Stimulated activated CD4-positive, alpha-beta T cell treated with anti-CD3 and anti-CD28 coated beads, Interleukin-4, amount 100 ng/mL, for 48 hours (primary cell): ENCODE data around the gene CNTN3.

Experiments
- DNase-seq, 2 donors: peaks; one replicate each; pipeline ENCODE4 v3.0.0-alpha.2; 2020; ENCODE audit warnings: low read depth in 2 of 2

CNTN3 gene

DNA sequence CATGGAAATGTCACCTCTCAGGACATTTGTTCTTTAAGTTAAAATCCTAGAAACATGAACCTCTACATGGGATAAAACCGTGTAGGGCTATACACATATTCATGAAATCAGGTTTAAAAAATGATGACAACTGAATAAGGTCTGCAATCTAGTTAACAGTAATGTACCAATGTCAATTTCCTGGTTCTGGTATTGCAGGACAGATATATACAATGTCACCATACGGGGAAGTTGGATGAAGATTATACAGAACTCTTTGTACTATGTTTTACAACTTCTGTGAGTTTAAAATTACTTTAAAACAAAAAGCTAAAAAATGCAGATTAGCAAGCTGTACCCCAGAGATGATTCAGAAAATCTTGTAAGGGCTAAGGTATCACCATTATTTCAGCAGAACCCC lies 6.7 kb downstream of the CNTN3 start:
- DNase-seq: no peak

- no peak for DNase-seq
Observed at GRCh38 chr3:74606996-74607395, 7.5 kb downstream of the CNTN3 start.

DNA sequence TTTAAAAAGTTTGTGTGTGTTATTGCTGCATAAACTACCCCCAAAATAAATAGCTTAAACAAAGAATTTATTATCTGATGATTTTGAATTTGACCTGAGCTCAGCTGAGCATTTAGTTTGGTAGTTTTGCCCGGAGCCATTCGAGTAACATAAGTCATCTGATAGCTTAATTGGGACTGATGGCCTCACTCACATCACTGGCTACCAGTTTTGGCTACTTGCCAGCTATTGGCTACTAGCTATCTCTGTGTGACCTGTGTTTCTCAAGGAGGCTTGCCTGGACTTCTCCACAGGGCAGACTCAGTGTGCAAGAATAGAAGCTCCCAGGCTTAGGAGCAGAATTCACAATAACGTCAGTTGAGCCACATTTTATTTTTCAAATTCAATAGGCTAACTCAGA lies 9.0 kb downstream of the CNTN3 start:
- no peak for DNase-seq

DNA sequence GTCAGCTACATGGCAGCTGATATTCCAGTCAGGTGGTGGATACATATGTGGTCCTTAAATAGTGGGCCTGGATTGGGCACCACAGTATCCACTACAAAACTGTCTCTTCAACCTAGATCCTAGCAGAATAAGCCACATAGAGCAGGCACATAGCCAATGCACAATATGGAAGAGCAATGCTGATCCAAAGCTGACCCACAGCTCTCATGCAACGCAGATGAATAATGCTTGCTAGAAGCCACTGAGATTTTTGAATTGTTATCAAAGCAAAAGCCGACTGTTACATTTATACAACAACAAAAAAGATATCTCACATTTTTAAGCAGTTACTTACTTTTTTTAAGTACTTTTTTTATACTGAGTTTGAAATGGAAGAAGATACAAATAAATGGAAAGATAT lies 11.2 kb downstream of the CNTN3 start:
- DNase-seq: no peak

- no peak for DNase-seq
Observed at GRCh38 chr3:74602471-74602870, 12.0 kb downstream of the CNTN3 start.

DNA sequence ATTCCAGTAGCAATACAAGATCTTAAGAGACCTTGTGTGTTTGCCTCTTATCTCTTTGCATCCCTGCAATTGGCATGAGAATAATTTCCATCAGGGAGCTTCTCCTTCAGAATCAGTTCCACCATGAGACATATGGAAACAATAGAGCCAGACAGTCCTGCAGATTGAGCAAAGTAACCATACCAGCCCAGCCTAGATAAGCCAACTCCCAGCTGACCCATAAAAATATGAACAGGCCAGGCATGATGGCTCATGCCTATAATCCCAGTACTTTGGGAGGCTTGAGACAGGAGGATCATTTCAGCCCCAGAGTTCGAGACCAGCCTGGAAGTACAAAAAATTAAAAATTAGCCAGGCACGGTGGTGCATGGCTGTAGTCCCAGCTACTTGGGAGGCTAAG lies 12.7 kb downstream of the CNTN3 start:
- no peak for DNase-seq

- DNase-seq: no peak
Observed at GRCh38 chr3:74599564-74599963, 14.9 kb downstream of the CNTN3 start.

- DNase-seq: no peak
Observed at GRCh38 chr3:74593152-74593551, 21.3 kb downstream of the CNTN3 start.

GRCh38 chr3:74592359-74592758 lies 22.1 kb downstream of the CNTN3 start:
- DNase-seq: no peak

DNA sequence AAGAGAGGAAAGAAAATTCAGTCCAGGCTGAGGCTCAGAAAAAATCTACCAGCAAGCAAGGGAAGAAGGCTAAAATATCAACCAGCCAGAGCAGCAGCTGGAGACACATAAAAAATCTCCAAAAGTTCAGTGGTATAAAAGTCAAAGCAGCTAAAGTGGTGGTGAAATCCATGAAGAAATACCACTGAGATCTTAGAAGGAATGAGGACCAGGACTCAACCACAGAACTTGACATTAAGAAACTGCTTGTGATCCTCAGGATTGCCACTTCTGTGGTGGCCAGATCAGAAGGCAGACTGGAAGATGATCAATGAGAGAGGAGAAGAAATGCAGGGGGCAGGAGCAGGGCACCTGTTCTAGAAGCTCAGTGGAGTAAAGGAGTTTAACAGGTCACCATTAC lies 22.5 kb downstream of the CNTN3 start:
- DNase-seq: no peak

- DNase-seq: no peak
Observed at GRCh38 chr3:74591342-74591741, 23.1 kb downstream of the CNTN3 start.

DNA sequence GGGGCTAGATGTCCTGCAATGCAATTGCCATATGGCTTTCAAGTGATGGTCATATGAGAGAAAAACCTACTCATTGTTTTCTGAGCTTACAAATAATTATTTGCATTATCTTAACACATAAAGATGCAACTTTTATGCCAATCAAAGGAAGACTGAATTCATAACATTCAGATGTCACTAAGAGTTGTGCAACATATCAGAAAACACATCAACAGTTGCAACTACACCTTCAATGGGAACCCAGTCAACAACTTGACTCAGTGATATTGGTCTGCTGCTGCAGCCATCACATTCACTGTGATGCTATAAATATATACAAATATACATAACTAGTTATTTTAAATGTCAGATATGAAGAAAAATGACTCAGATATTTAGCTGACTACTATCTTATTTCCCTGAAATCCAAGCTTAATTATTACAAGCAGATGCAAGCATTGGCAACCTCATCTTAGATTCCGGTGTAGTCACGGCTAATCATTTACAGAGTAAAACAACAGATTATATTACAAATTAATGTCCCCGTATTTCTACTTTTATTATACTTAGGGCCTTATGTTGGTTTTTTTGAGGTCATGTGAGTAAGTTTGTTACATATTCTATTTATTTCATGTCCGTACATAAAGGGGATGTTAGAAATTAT lies 23.7 kb downstream of the CNTN3 start:
- DNase-seq: no peak

GRCh38 chr3:74584782-74585181 lies 29.7 kb downstream of the CNTN3 start:
- no peak for DNase-seq

DNA sequence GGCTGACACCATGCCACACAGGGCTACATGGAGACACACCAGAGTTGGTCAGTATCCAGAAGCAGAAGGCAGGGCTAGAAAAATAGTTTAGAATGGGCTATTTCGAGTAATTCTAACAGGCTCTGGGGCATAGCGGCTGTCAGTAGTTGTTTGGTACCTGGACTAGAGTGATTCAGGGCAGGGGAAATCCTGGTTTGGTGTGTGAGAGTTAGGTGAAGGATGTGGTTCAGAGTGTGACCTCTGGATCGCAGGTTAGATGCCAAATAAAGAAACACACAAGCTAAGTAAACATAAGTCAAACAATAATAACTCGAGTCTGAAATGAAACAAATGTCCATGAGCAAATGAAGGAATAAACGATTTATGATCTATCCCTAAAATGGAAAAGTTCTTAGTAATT lies 31.5 kb downstream of the CNTN3 start:
- no peak for DNase-seq

DNA sequence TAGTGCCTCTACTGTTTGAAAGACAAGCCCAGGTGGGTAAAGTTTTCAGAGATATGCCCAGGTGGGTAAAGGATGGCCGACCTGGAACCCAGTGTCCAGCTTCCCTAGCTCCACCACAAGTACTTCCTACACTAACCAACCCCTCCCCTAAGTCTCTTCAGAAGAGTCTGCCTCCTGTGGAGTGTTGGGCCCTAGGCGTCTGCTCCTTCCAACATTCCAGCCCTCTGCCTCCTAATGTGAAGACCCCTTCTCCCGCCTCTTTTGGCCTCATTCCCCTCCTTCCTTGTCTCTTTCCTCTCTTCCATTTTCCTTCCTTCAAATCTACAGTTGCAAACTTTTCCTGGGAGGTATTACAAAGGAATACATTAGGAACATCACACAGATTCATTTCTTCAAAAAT lies 38.6 kb downstream of the CNTN3 start:
- DNase-seq: no peak

GRCh38 chr3:74571118-74571517 lies 43.3 kb downstream of the CNTN3 start:
- no peak for DNase-seq
